Gastroesophageal sphincter (tissue), 4 donors: ENCODE measurements around the gene ACSM2B. TPM values are rescaled to one million over a fixed set of nuclear protein-coding genes. Genes with fewer than 3 reads are reported as not detected.
"Not testable (repeated sequence)": the region's sequence is repeated elsewhere in the genome, so short reads cannot be mapped to it uniquely, and the experiment has no call there.

Source experiments
- ATAC-seq: fragments of 150-250 bp; one replicate; pipeline ENCODE4 v1.9.1; 2016; ENCODE audit warnings: mild to moderate bottlenecking, moderate library complexity
- H3K27ac ChIP-seq, 4 donors: fragments of 200-600 bp; sonication (generic) in 3 of 4; 1 replicate in 3 of 4; 2 replicates in 1 of 4; pipeline ENCODE4 v1.5.1; 2016 to 2019
- H3K27me3 ChIP-seq: fragments of 200-600 bp; sonication (generic); one replicate; pipeline ENCODE4 v1.5.1; 2019
- H3K36me3 ChIP-seq, 2 donors: fragments of 200-600 bp; sonication (generic); one replicate each; pipeline ENCODE4 v1.5.1; 2019; ENCODE audit warnings: control low read depth in 1 of 2
- H3K4me1 ChIP-seq, 3 donors: fragments of 200-600 bp; sonication (generic); 1 replicate in 2 of 3; 2 replicates in 1 of 3; pipeline ENCODE4 v1.5.1; 2016 to 2019; ENCODE audit warnings: control low read depth in 2 of 3
- H3K4me3 ChIP-seq, 2 donors: fragments of 200-600 bp; sonication (generic); one replicate each; pipeline ENCODE4 v1.5.1; 2019; ENCODE audit warnings: mild to moderate bottlenecking in 1 of 2, moderate library complexity in 1 of 2
- H3K9me3 ChIP-seq, 3 donors: fragments of 200-600 bp; sonication (generic); one replicate each; pipeline ENCODE4 v1.5.1; 2017 to 2019; ENCODE audit warnings: control low read depth in 2 of 3
- CTCF ChIP-seq, 4 experiments: fragments of 200-600 bp in 2 of 4; fragments of 450-650 bp in 2 of 4; sonication (generic) in 1 of 4; IDR thresholded peaks; one replicate each; pipeline ENCODE4 v1.5.1; 2017 to 2019; ENCODE audit warnings: antibody characterized with exemption in 4 of 4, mild to moderate bottlenecking in 2 of 4, moderate library complexity in 2 of 4
- EP300 ChIP-seq: sonication (generic); formaldehyde crosslinking; IDR thresholded peaks from one replicate; pipeline ENCODE4 v1.6.1; 2017; ENCODE audit warnings: antibody characterized with exemption, mild to moderate bottlenecking
- POLR2A ChIP-seq, 2 donors: fragments of 450-650 bp; IDR thresholded peaks; one replicate each; pipeline ENCODE4 v1.6.1; 2017; ENCODE audit warnings: antibody characterized with exemption in 2 of 2, mild to moderate bottlenecking in 2 of 2, moderate library complexity in 1 of 2
- POLR2AphosphoS5 ChIP-seq: sonication (generic); formaldehyde crosslinking; IDR thresholded peaks from one replicate; pipeline ENCODE4 v1.6.1; 2017; ENCODE audit warnings: antibody characterized with exemption
- WGBS, 2 donors: methylation state at CpG; one replicate each; pipeline ENCODE4 v1.1.5; 2018; ENCODE audit warnings: low coverage in 1 of 2; 5-methylcytosine and 5-hydroxymethylcytosine counted together
- total RNA-seq, 4 donors: library from RNA; depleted of rRNA; stranded (reverse); fragments of >200 nt; gene quantifications; one replicate each; pipeline ENCODE4 v1.1.0, GENCODE V29; 2016

ACSM2B gene
- total RNA-seq, 4 donors from 2014 or later = 0.13 TPM; not detected in 3

DNA sequence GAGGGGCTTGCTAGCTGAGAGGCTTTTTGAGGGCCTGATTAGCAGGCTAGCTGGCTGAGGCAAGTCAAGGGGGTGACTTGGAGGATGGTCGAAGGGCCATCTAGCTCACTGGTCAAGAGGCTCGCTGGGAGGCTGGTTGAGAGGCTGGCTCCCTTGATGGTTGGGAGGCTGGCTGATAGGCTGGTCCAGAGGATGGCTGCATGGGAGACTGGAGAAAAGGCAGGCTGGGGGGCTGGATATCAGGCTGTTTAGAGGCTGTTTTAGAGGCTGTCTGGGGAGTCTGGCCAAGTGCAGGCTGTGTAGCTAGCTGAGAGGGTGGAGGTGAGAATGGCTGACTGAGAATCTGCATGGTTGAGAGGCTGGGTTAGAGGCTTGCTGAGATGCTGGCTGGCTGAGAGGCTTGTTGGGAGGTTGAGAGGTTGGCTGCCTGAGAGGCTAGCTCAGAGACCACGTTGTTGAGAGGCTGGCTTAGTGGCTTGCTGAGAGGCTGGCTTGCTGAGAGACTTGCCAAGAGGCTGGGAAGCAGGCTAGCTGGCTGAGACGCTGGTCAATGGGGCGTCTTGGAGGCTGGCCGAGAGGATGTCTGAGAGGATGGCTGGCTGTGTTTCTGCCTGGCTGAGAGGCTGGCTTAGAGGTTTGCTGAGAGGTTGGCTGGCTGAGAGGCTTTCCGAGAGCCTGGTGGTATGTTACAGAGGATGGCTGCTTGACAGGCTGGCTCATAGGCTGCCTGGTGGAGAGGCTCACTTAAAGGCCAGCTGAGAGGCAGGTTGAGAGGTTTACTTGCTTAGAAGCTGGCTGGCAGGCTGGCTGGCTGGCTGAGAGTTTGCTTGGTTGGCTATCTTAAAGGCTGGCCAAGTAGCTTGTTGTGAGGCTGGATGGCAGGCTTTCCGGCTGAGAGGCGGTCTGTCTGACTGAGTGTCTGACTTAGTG, 36.6 kb upstream of the ACSM2B start:
- no peaks in the 10 kb centered on the region for H3K27me3 ChIP-seq
- H3K27ac ChIP-seq = peak overlapping the region in 3 of 4 donors; percentile 57 to 69 (median 64)
- H3K36me3 ChIP-seq = no peaks in the 10 kb centered on the region
- H3K9me3 ChIP-seq = no peaks in the 10 kb centered on the region
- H3K4me1 ChIP-seq = peaks cover 0 to 46% (median 4%) of the 10 kb centered on the region in 3 donors
- TF ChIP-seq POLR2AphosphoS5 (peak; percentile 60), CTCF (IDR thresholded peaks at IDR 0.05) (no peak)
- ATAC-seq = peak; percentile 49
- peak overlapping the region in 1 of 2 donors; percentile 0 for H3K4me3 ChIP-seq
- WGBS, 2 donors = 15 to 71% methylated on average over 1 to 3 of the region's 9 CpGs

- H3K4me3 ChIP-seq = peak overlapping the region in 1 of 2 donors; percentile 0
- H3K36me3 ChIP-seq = no peaks in the 10 kb centered on the region
- H3K27me3 ChIP-seq = no peaks in the 10 kb centered on the region
- peaks cover 0 to 46% (median 4%) of the 10 kb centered on the region in 3 donors for H3K4me1 ChIP-seq
- no peak for TF ChIP-seq POLR2AphosphoS5
- TF ChIP-seq POLR2A (IDR thresholded peaks at IDR 0.05) = no peak
- no peak for TF ChIP-seq EP300
- no peak for TF ChIP-seq CTCF (IDR thresholded peaks at IDR 0.05)
- no peaks in the 10 kb centered on the region for H3K9me3 ChIP-seq
- H3K27ac ChIP-seq = peak overlapping the region in 3 of 4 donors; percentile 57 to 69 (median 64)
- peak; percentile 42 for ATAC-seq
- WGBS, 2 donors = 35% methylated on average over 4 of the region's 5 CpGs; no CpG with 5 or more reads in 1 of the 2 donors
These were observed 35.9 kb upstream of the ACSM2B start for GRCh38 chr16:20611975-20612481.

DNA sequence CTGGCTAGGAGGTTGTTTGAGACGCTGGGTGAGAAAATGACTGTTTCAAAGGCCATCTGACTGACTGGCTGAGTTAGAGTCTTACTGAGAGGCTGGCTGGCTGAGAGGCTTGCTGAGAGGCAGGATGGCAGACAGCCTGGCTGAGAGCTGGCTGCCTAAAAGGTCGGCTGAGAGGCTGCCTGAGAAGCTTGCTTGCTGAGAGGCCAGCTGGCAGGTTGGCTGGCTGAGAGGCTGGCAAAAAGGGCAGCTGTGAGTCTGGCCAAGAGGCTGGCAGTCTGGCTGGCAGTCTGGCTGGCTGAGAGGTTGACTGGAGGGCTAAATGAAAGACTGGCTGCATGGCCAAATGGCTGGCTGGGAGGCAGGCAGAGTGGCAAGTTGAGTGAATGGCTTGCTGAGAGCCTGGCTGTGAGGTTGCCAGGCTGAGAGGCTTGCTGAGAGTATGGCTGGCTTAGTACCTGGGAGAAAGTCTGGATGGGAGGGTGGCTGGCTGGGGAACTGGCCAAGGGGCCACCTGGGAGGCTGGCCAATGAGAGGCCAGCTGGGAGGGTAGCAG, 35.3 kb upstream of the ACSM2B start:
- Histone ChIP-seq H3K9me3 (no peaks in the 10 kb centered on the region), H3K27me3 (no peaks in the 10 kb centered on the region), H3K4me3 (no peak overlapping the region), H3K4me1 (peaks cover 0 to 46% (median 4%) of the 10 kb centered on the region in 3 donors), H3K27ac (peak overlapping the region; percentile 4 to 69 (median 60)), H3K36me3 (no peaks in the 10 kb centered on the region)
- no peak for ATAC-seq
- WGBS, 2 donors = 31 to 50% methylated on average over 1 to 2 of the region's 2 CpGs
- TF ChIP-seq POLR2AphosphoS5 (peak; percentile 82), EP300 (no peak)

GRCh38 chr16:20610892-20611349, 34.8 kb upstream of the ACSM2B start:
- WGBS, 2 donors = 60 to 84% methylated on average over 1 to 3 of the region's 4 CpGs
- TF ChIP-seq EP300 = no peak
- TF ChIP-seq CTCF (IDR thresholded peaks at IDR 0.05) = no peak
- no peak for TF ChIP-seq POLR2A (IDR thresholded peaks at IDR 0.05)
- TF ChIP-seq POLR2AphosphoS5 = no peak
- H3K4me3 ChIP-seq = no peak overlapping the region
- H3K4me1 ChIP-seq = peaks cover 0 to 46% (median 4%) of the 10 kb centered on the region in 3 donors
- no peaks in the 10 kb centered on the region for H3K9me3 ChIP-seq
- no peaks in the 10 kb centered on the region for H3K27me3 ChIP-seq
- no peaks in the 10 kb centered on the region for H3K36me3 ChIP-seq
- H3K27ac ChIP-seq = peak overlapping the region; percentile 4 to 69 (median 60)
- ATAC-seq = peak; percentile 41

DNA sequence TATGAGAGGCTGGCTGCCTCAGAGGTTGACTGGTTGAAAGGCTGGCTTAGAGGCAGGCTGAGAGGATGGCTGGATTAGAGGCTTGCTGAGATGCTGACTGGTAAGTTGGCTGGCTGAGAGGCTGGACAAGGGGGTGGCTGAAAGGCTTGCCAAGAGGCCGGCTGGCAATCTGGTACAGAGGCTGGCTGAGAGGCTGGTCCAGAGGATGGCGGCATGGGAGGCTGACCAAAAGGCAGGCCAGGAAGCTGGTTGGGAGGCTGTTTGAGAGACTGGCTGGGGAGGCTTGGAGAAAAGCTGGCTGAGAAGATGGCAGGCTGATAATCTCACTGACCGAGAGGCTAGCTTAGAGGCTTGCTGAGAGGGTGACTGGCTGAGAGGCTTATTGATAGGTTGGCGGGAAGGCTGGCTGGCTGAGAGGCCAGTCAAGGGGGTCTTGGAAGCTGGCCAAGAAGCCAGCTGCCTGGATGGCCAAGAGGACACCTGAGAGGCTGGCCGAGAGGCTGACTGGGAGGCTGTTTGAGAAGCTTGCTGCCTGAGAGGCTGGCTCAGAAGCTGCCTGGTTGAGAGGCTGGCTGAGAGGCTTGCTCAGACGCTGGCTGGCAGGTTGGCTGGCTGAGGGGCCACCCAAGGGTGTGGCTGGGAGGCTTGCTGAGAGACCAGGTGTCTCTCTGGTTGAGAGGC, 34.2 kb upstream of the ACSM2B start:
- no peaks in the 10 kb centered on the region for H3K36me3 ChIP-seq
- ATAC-seq = no peak
- H3K27me3 ChIP-seq = no peaks in the 10 kb centered on the region
- H3K4me1 ChIP-seq = peaks cover 0 to 46% (median 4%) of the 10 kb centered on the region in 3 donors
- TF ChIP-seq CTCF (IDR thresholded peaks at IDR 0.05) (no peak), POLR2A (IDR thresholded peaks at IDR 0.05) (no peak), POLR2AphosphoS5 (no peak), EP300 (no peak)
- H3K4me3 ChIP-seq = no peak overlapping the region
- peak overlapping the region in 2 of 4 donors; percentile 64 to 69 for H3K27ac ChIP-seq
- peaks cover 0 to under 1% (median 0%) of the 10 kb centered on the region in 3 donors for H3K9me3 ChIP-seq
- 56 to 80% methylated on average over 2 to 4 of the region's 6 CpGs for WGBS, 2 donors

DNA sequence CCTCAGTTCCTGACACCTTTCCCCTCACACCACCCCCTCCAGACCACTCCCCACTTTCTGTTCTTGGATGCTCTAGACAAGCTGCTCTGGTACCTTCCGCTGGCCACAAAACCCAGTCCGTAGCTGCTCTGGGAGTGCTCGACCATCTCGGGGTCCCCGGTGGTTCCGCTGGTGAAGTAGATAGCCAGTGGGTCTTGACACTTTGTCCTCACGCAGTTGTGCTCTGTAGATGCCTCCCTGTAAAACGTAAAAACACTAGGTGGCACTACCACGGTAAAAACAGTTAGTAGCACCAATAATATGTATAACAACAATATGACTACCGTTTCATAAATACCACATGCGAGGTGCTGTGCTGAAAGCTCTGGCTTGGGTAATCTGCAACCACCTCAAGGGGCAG, 26.0 kb upstream of the ACSM2B start:
- ATAC-seq = not testable (repeated sequence)
- 45 to 100% methylated on average over 1 to 4 of the region's 11 CpGs for WGBS, 2 donors

DNA sequence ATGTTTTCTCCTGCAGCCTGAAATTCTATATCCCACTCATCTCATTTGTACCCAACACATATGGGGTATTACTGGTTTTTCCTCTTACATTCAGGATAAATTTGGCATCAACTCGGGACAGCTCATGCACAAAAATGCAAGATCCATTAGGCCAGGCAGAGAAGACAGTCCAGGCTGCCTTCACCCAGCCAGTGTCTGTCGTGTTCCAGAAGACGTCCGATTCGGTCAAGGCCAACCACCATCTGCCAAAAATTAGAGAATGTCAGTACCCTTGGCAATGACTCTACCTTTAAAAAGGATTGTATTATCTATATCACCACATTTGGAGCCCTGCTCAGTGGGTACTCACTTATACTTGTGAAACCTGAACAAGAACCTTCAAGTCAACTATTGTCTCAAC, 23.3 kb upstream of the ACSM2B start:
- not testable (repeated sequence) for H3K4me3 ChIP-seq, H3K27me3 ChIP-seq, H3K27ac ChIP-seq, H3K9me3 ChIP-seq, H3K36me3 ChIP-seq, H3K4me1 ChIP-seq, ATAC-seq
- WGBS, 2 donors = 84 to 100% methylated on average over 1 to 5 of the region's 5 CpGs

More for the DNA sequence above, 26.0 kb upstream of the ACSM2B start:
- H3K36me3 ChIP-seq, H3K4me3 ChIP-seq, H3K9me3 ChIP-seq, H3K27ac ChIP-seq, H3K27me3 ChIP-seq, H3K4me1 ChIP-seq: not testable (repeated sequence)
